Hepatocyte (in vitro differentiated cells): ENCODE results near the gene CCDC158. TPM values are rescaled to one million over a fixed set of nuclear protein-coding genes. Genes with fewer than 3 reads are reported as not detected.

ENCODE experiments used
- DNase-seq: peaks from one replicate; pipeline ENCODE4 v3.0.0-alpha.2; 2016; ENCODE audit warnings: low spot score
- H2AFZ ChIP-seq: fragments of 200-600 bp; sonication (generic); 2 replicates; pipeline ENCODE4 v1.6.0; 2016; ENCODE audit warnings: antibody characterized with exemption, mild to moderate bottlenecking
- H3K27ac ChIP-seq: fragments of 200-600 bp; sonication (generic); 2 replicates; pipeline ENCODE4 v1.5.1; 2016; ENCODE audit warnings: mild to moderate bottlenecking
- H3K27me3 ChIP-seq: fragments of 200-600 bp; sonication (generic); 2 replicates; pipeline ENCODE4 v1.6.1; 2016
- H3K36me3 ChIP-seq: fragments of 200-600 bp; sonication (generic); replicated peaks from 2 replicates; pipeline ENCODE4 v1.5.1; 2016; ENCODE audit warnings: low read depth; ENCODE audit not compliant: insufficient read depth
- H3K4me1 ChIP-seq: fragments of 200-600 bp; sonication (generic); 2 replicates; pipeline ENCODE4 v1.5.1; 2016; ENCODE audit warnings: mild to moderate bottlenecking, moderate library complexity; ENCODE audit not compliant: insufficient read depth
- H3K4me2 ChIP-seq: fragments of 200-600 bp; sonication (generic); 2 replicates; pipeline ENCODE4 v1.6.0; 2016
- H3K4me3 ChIP-seq: fragments of 200-600 bp; sonication (generic); 2 replicates; pipeline ENCODE4 v1.5.1; 2016; ENCODE audit warnings: mild to moderate bottlenecking
- H3K79me2 ChIP-seq: fragments of 200-600 bp; sonication (generic); 2 replicates; pipeline ENCODE4 v1.6.0; 2017; ENCODE audit warnings: mild to moderate bottlenecking
- H3K9me2 ChIP-seq: fragments of 200-600 bp; sonication (generic); replicated peaks from 2 replicates; pipeline ENCODE4 v1.6.0; 2017; ENCODE audit warnings: mild to moderate bottlenecking; ENCODE audit not compliant: insufficient read depth
- H3K9me3 ChIP-seq: fragments of 200-600 bp; sonication (generic); 2 replicates; pipeline ENCODE4 v1.5.1; 2016; ENCODE audit warnings: low read depth, mild to moderate bottlenecking
- H4K20me1 ChIP-seq: fragments of 200-600 bp; sonication (generic); 2 replicates; pipeline ENCODE4 v1.6.0; 2016; ENCODE audit warnings: mild to moderate bottlenecking; ENCODE audit not compliant: insufficient read depth, poor library complexity, severe bottlenecking
- EZH2 ChIP-seq: fragments of 200-600 bp; sonication (generic); IDR thresholded peaks from 2 replicates; pipeline ENCODE4 v1.6.1; 2016; ENCODE audit warnings: antibody characterized with exemption, mild to moderate bottlenecking, borderline replicate concordance
- EZH2phosphoT487 ChIP-seq: fragments of 200-600 bp; sonication (generic); IDR thresholded peaks from one replicate; pipeline ENCODE4 v1.6.1; 2018; ENCODE audit warnings: antibody characterized with exemption, mild to moderate bottlenecking, low read depth, moderate library complexity; ENCODE audit not compliant: unreplicated experiment, severe bottlenecking
- WGBS: methylation state at CpG from one replicate; pipeline ENCODE4 v1.1.6; 2016; ENCODE audit warnings: low lambda C conversion rate; ENCODE audit errors: missing lambda C conversion rate; 5-methylcytosine and 5-hydroxymethylcytosine counted together
- polyA plus RNA-seq: library from polyadenylated mRNA; unstranded; fragments of >200 nt; fragmentation: Nextera tagmentation; extraction: Ambion mirVana; gene quantifications from 2 replicates; pipeline ENCODE4 v1.2.1, GENCODE V29; 2016
- total RNA-seq: library from RNA; depleted of rRNA; stranded (reverse); fragments of >200 nt; gene quantifications from 2 replicates; pipeline ENCODE4 v1.2.3, GENCODE V29; 2014
- TF ChIP-seq, protein P1 (sequence below): fragments of 200-600 bp; sonication (generic); IDR thresholded peaks from 2 replicates; pipeline ENCODE4 v1.5.1; 2016; ENCODE audit warnings: antibody characterized with exemption, mild to moderate bottlenecking; ENCODE audit not compliant: poor library complexity

CCDC158 gene
- total and polyA plus RNA-seq, 2 experiments from 2014 or later, result 0.04 TPM; not detected in 1

DNA sequence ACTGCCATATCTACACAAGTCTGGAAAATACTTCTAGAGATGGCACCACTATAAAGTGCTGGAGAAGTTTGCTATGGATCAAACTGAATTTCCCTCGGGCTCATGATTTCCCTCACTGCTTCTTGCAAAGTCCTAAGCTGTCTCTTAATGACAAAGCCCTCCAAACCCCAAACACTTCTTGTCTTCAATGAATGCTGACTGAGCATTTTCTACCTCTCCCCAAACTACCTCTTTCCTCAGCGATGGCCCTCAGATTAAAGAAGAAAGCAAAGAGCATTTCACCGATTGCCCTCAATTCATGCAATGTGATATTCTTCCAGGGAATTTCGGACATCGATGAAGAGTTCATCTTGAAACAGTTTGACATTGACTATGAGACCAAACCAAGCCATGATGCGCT, 149.7 kb downstream of the CCDC158 start:
- no peak overlapping the region for H3K4me3 ChIP-seq
- H3K79me2 ChIP-seq, result no peaks in the 10 kb centered on the region
- H4K20me1 ChIP-seq, result no peaks in the 10 kb centered on the region
- TF ChIP-seq EZH2, result no peak
- TF ChIP-seq, protein P1, sequence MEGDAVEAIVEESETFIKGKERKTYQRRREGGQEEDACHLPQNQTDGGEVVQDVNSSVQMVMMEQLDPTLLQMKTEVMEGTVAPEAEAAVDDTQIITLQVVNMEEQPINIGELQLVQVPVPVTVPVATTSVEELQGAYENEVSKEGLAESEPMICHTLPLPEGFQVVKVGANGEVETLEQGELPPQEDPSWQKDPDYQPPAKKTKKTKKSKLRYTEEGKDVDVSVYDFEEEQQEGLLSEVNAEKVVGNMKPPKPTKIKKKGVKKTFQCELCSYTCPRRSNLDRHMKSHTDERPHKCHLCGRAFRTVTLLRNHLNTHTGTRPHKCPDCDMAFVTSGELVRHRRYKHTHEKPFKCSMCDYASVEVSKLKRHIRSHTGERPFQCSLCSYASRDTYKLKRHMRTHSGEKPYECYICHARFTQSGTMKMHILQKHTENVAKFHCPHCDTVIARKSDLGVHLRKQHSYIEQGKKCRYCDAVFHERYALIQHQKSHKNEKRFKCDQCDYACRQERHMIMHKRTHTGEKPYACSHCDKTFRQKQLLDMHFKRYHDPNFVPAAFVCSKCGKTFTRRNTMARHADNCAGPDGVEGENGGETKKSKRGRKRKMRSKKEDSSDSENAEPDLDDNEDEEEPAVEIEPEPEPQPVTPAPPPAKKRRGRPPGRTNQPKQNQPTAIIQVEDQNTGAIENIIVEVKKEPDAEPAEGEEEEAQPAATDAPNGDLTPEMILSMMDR, result no peak
- no peak for TF ChIP-seq EZH2phosphoT487
- H3K9me3 ChIP-seq, result no peaks in the 10 kb centered on the region
- no peak overlapping the region for H3K4me2 ChIP-seq
- no peak for DNase-seq
- 94% methylated on average over 6 of the region's 6 CpGs for WGBS
- no peaks in the 10 kb centered on the region for H3K27me3 ChIP-seq
- H3K27ac ChIP-seq, result no peak overlapping the region
- no peaks in the 10 kb centered on the region for H3K36me3 ChIP-seq
- no peak overlapping the region for H2AFZ ChIP-seq
- H3K4me1 ChIP-seq, result peaks cover 17% of the 10 kb centered on the region
- H3K9me2 ChIP-seq, result no peaks in the 10 kb centered on the region

DNA sequence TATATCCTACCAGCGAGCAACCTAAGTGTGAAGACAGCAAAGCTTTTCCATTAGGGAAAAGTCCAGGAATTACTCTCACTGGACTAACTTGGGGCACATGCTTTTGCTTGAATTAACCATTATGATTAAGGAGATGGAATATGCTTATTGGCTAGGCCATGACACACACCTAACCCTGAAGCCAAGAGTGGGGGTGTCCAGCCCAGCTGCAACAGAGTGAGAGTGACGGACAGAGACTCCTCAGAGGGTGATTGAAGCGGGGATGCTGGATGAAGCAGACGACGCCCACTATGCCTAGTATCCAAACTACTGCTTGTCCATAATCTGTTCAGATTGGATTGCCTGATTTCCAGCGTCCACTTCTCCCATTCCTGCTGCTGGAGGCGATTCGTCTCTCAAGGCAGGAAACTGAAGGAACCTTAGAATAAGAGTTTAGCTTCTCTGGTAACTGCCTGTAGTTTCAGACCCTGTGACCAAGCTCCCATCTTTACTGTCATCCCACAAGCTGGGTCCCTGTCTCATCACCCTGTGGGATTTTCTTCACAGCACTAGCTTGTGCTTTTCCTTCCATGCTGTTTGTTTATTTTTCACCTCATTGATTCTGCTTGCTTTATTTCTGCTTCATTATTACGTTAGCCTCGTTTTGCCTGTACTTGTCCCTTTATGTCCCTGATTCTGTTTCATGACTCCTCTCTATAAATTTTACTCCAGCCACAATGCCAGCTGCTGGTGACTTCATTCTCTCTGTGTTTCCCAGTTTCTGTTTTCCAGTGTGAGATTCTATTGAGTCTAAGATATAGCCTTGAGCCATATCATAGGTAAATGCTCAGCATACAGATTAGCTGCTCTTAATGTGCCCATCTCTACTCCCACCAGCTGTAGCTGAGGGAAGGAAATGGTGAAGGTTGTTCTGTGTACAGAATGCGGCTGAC, 150.4 kb downstream of the CCDC158 start:
- H3K27ac ChIP-seq, result no peak overlapping the region
- H3K4me1 ChIP-seq, result peaks cover 12% of the 10 kb centered on the region
- H4K20me1 ChIP-seq, result no peaks in the 10 kb centered on the region
- H3K27me3 ChIP-seq, result no peaks in the 10 kb centered on the region
- TF ChIP-seq, protein P1, result no peak
- TF ChIP-seq EZH2, result no peak
- H3K79me2 ChIP-seq, result no peaks in the 10 kb centered on the region
- H3K4me3 ChIP-seq, result no peak overlapping the region
- no peak for DNase-seq
- H3K36me3 ChIP-seq, result no peaks in the 10 kb centered on the region
- H3K4me2 ChIP-seq, result no peak overlapping the region
- WGBS, result 85% methylated on average over 11 of the region's 11 CpGs
- no peak overlapping the region for H2AFZ ChIP-seq
- no peaks in the 10 kb centered on the region for H3K9me3 ChIP-seq
- H3K9me2 ChIP-seq, result no peaks in the 10 kb centered on the region

DNA sequence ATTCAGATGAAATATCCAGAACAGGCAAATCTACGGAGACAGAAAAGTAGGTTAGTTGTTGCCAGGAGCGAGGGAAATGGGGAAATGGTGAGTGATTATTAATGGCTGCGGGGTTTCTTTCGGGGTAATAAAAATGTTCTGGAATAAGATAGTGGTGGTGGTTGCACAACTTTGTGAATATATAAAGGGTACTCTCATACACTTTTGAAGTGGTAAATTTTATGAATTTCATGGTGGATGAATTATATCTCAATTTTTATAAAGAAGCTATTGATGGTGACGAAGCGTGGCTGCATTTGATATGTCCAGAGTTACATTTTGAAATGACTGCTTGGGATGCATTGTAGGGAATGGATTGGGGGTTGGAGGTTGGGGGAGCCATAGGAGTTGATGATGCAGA, 153.1 kb downstream of the CCDC158 start:
- Histone ChIP-seq H4K20me1 (no peaks in the 10 kb centered on the region), H3K9me3 (no peaks in the 10 kb centered on the region), H3K27ac (no peak overlapping the region), H2AFZ (no peak overlapping the region), H3K4me2 (no peak overlapping the region), H3K27me3 (no peaks in the 10 kb centered on the region), H3K4me3 (no peak overlapping the region), H3K9me2 (no peaks in the 10 kb centered on the region), H3K79me2 (no peaks in the 10 kb centered on the region), H3K36me3 (no peaks in the 10 kb centered on the region), H3K4me1 (no peaks in the 10 kb centered on the region)
- no peak for DNase-seq
- no peak for TF ChIP-seq EZH2phosphoT487
- no peak for TF ChIP-seq EZH2
- TF ChIP-seq, protein P1, result no peak
- WGBS, result 93% methylated on average over 6 of the region's 6 CpGs
